ENCODE results near the gene CTNS. TPM values are rescaled to one million over a fixed set of nuclear protein-coding genes. Genes with fewer than 3 reads are reported as not detected.

The CTNS gene
- total and polyA plus RNA-seq, 4 donors, result 7.7 to 24.9 (median 19.2) TPM

GRCh38 chr17:3672571-3672970 is 36.0 kb downstream of the CTNS start:
- TF ChIP-seq CTCF (IDR thresholded peaks at IDR 0.05; ENCODE audit: control extremely low read depth, extremely low read depth), result no peak
- ATAC-seq (ENCODE audit: insufficient read depth, low FRiP score) (no peak), DNase-seq (no peak)
- H3K4me3 ChIP-seq, result no peak overlapping the region
- peaks cover 0 to 8% (median 0%) of the 10 kb centered on the region in 4 donors for H3K36me3 ChIP-seq (ENCODE audit: control insufficient read depth in 4 of 4, insufficient read depth in 4 of 4, low read length in 4 of 4)
- no peak overlapping the region for H3K27ac ChIP-seq (ENCODE audit: low read depth in 1 of 2, low read length in 1 of 2)
- peaks cover 0 to 14% (median 4%) of the 10 kb centered on the region in 5 donors for H3K4me1 ChIP-seq (ENCODE audit: control insufficient read depth in 5 of 5, insufficient read depth in 5 of 5, low read length in 5 of 5)
- H3K9me3 ChIP-seq (ENCODE audit: control insufficient read depth in 4 of 4, insufficient read depth in 3 of 4, low read length in 3 of 4), result no peaks in the 10 kb centered on the region
- WGBS, 2 donors, result 95 to 97% methylated on average over 4 of the region's 4 CpGs
- no peak overlapping the region for H3K9ac ChIP-seq (ENCODE audit: insufficient read depth in 1 of 2, low read length in 2 of 2)
- H3K27me3 ChIP-seq (ENCODE audit: control insufficient read depth in 3 of 3, insufficient read depth in 3 of 3, low read length in 2 of 3), result peaks cover 0 to 2% (median 0%) of the 10 kb centered on the region in 3 donors

- WGBS, 2 donors, result 82 to 92% methylated on average over 11 of the region's 11 CpGs
- DNase-seq (no peak), ATAC-seq (ENCODE audit: insufficient read depth, low FRiP score) (no peak)
- Histone ChIP-seq H3K27me3 (ENCODE audit: control insufficient read depth in 3 of 3, insufficient read depth in 3 of 3, low read length in 2 of 3) (peaks cover 0 to 2% (median 0%) of the 10 kb centered on the region in 3 donors), H3K27ac (ENCODE audit: low read depth in 1 of 2, low read length in 1 of 2) (no peak overlapping the region), H3K9ac (ENCODE audit: insufficient read depth in 1 of 2, low read length in 2 of 2) (no peak overlapping the region), H3K4me1 (ENCODE audit: control insufficient read depth in 5 of 5, insufficient read depth in 5 of 5, low read length in 5 of 5) (no peaks in the 10 kb centered on the region), H3K4me3 (no peak overlapping the region), H3K36me3 (ENCODE audit: control insufficient read depth in 4 of 4, insufficient read depth in 4 of 4, low read length in 4 of 4) (peaks cover 0 to 3% (median 0%) of the 10 kb centered on the region in 4 donors), H3K9me3 (ENCODE audit: control insufficient read depth in 4 of 4, insufficient read depth in 3 of 4, low read length in 3 of 4) (no peaks in the 10 kb centered on the region)
- TF ChIP-seq CTCF (IDR thresholded peaks at IDR 0.05; ENCODE audit: control extremely low read depth, extremely low read depth), result no peak
Observed at GRCh38 chr17:3675886-3676285, 39.3 kb downstream of the CTNS start.

- Histone ChIP-seq H3K36me3 (ENCODE audit: control insufficient read depth in 4 of 4, insufficient read depth in 4 of 4, low read length in 4 of 4) (no peaks in the 10 kb centered on the region), H3K4me1 (ENCODE audit: control insufficient read depth in 5 of 5, insufficient read depth in 5 of 5, low read length in 5 of 5) (no peaks in the 10 kb centered on the region), H3K9me3 (ENCODE audit: control insufficient read depth in 4 of 4, insufficient read depth in 3 of 4, low read length in 3 of 4) (no peaks in the 10 kb centered on the region), H3K4me3 (no peak overlapping the region), H3K9ac (ENCODE audit: insufficient read depth in 1 of 2, low read length in 2 of 2) (no peak overlapping the region), H3K27ac (ENCODE audit: low read depth in 1 of 2, low read length in 1 of 2) (no peak overlapping the region), H3K27me3 (ENCODE audit: control insufficient read depth in 3 of 3, insufficient read depth in 3 of 3, low read length in 2 of 3) (peaks cover 0 to 2% (median 0%) of the 10 kb centered on the region in 3 donors)
- no peak for DNase-seq
- no peak for ATAC-seq (ENCODE audit: insufficient read depth, low FRiP score)
- 64 to 77% methylated on average over 16 of the region's 16 CpGs for WGBS, 2 donors
- no peak for TF ChIP-seq CTCF (IDR thresholded peaks at IDR 0.05; ENCODE audit: control extremely low read depth, extremely low read depth)
Observed at GRCh38 chr17:3678095-3678820, 41.7 kb downstream of the CTNS start.

All from lung (tissue), 12 donors.